Measurements from ENCODE around the gene VTI1A.

VTI1A gene

GRCh38 chr10:112409755-112410154 is 37.3 kb upstream of the VTI1A start:
- Histone ChIP-seq H2AFZ (ENCODE audit: low read length) (no peak overlapping the region), H3K9me2 (replicated peaks; ENCODE audit: low read depth, low read length) (no peaks in the 10 kb centered on the region), H3K9ac (ENCODE audit: low read depth, low read length, poor library complexity, severe bottlenecking) (no peak overlapping the region), H3K4me1 (ENCODE audit: insufficient read depth, low read length, poor library complexity, severe bottlenecking) (no peaks in the 10 kb centered on the region), H3F3A (ENCODE audit: low read depth) (no peaks in the 10 kb centered on the region), H3K4me2 (ENCODE audit: low read depth, low read length, poor library complexity, severe bottlenecking) (no peak overlapping the region), H3K36me3 (ENCODE audit: insufficient read depth, low read length) (peaks cover 34% of the 10 kb centered on the region; the same call in 1 of the 2 replicates), H3K79me2 (ENCODE audit: insufficient read depth, low read length) (no peaks in the 10 kb centered on the region), H3K9me3 (ENCODE audit: insufficient read depth, low read depth, low read length) (no peaks in the 10 kb centered on the region), H3K4me3 (ENCODE audit: low read length, poor library complexity, severe bottlenecking) (no peak overlapping the region), H3K27me3 (ENCODE audit: insufficient read depth, low read length, poor library complexity, severe bottlenecking) (no peaks in the 10 kb centered on the region), H4K20me1 (ENCODE audit: insufficient read depth, low read length, poor library complexity, severe bottlenecking) (no peaks in the 10 kb centered on the region)
- TF ChIP-seq CTCF (conservative IDR thresholded peaks at IDR 0.05; ENCODE audit: low read length) (no peak), EZH2phosphoT487 (IDR thresholded peaks at IDR 0.05; ENCODE audit: borderline replicate concordance) (no peak)

GRCh38 chr10:112412696-112413095 is 34.3 kb upstream of the VTI1A start:
- Histone ChIP-seq H3F3A (ENCODE audit: low read depth) (no peaks in the 10 kb centered on the region), H3K4me3 (ENCODE audit: low read length, poor library complexity, severe bottlenecking) (no peak overlapping the region), H3K79me2 (ENCODE audit: insufficient read depth, low read length) (no peaks in the 10 kb centered on the region), H3K4me2 (ENCODE audit: low read depth, low read length, poor library complexity, severe bottlenecking) (no peak overlapping the region), H3K27me3 (ENCODE audit: insufficient read depth, low read length, poor library complexity, severe bottlenecking) (no peaks in the 10 kb centered on the region), H3K4me1 (ENCODE audit: insufficient read depth, low read length, poor library complexity, severe bottlenecking) (no peaks in the 10 kb centered on the region), H3K9me3 (ENCODE audit: insufficient read depth, low read depth, low read length) (no peaks in the 10 kb centered on the region), H3K36me3 (ENCODE audit: insufficient read depth, low read length) (peaks cover 12% of the 10 kb centered on the region; the same call in 1 of the 2 replicates), H4K20me1 (ENCODE audit: insufficient read depth, low read length, poor library complexity, severe bottlenecking) (no peaks in the 10 kb centered on the region), H3K9me2 (replicated peaks; ENCODE audit: low read depth, low read length) (no peaks in the 10 kb centered on the region), H2AFZ (ENCODE audit: low read length) (no peak overlapping the region), H3K9ac (ENCODE audit: low read depth, low read length, poor library complexity, severe bottlenecking) (no peak overlapping the region)
- TF ChIP-seq EZH2phosphoT487 (IDR thresholded peaks at IDR 0.05; ENCODE audit: borderline replicate concordance) (no peak), CTCF (conservative IDR thresholded peaks at IDR 0.05; ENCODE audit: low read length) (no peak)

- no peak overlapping the region for H3K4me3 ChIP-seq (ENCODE audit: low read length, poor library complexity, severe bottlenecking)
- H3K4me1 ChIP-seq (ENCODE audit: insufficient read depth, low read length, poor library complexity, severe bottlenecking): no peaks in the 10 kb centered on the region
- H3K9me3 ChIP-seq (ENCODE audit: insufficient read depth, low read depth, low read length): no peaks in the 10 kb centered on the region
- no peak overlapping the region for H2AFZ ChIP-seq (ENCODE audit: low read length)
- H4K20me1 ChIP-seq (ENCODE audit: insufficient read depth, low read length, poor library complexity, severe bottlenecking): no peaks in the 10 kb centered on the region
- H3K27me3 ChIP-seq (ENCODE audit: insufficient read depth, low read length, poor library complexity, severe bottlenecking): no peaks in the 10 kb centered on the region
- H3F3A ChIP-seq (ENCODE audit: low read depth): no peaks in the 10 kb centered on the region
- no peaks in the 10 kb centered on the region for H3K79me2 ChIP-seq (ENCODE audit: insufficient read depth, low read length)
- H3K4me2 ChIP-seq (ENCODE audit: low read depth, low read length, poor library complexity, severe bottlenecking): no peak overlapping the region
- H3K36me3 ChIP-seq (ENCODE audit: insufficient read depth, low read length): peaks cover 20% of the 10 kb centered on the region
- H3K9ac ChIP-seq (ENCODE audit: low read depth, low read length, poor library complexity, severe bottlenecking): no peak overlapping the region
- TF ChIP-seq EZH2phosphoT487 (IDR thresholded peaks at IDR 0.05; ENCODE audit: borderline replicate concordance) (no peak), CTCF (conservative IDR thresholded peaks at IDR 0.05; ENCODE audit: low read length) (no peak)
- no peaks in the 10 kb centered on the region for H3K9me2 ChIP-seq (replicated peaks; ENCODE audit: low read depth, low read length)
Measured at GRCh38 chr10:112421731-112422130, 25.3 kb upstream of the VTI1A start.

Data from Loucy (cell line).